PFSK-1 (cell line): ENCODE results near the gene LIPC.

Experiments
- FOXP2 ChIP-seq: optimal IDR thresholded peaks from 2 replicates; pipeline ENCODE3; 2011; ENCODE audit warnings: borderline replicate concordance, control low read depth, inconsistent platforms; ENCODE audit not compliant: insufficient read depth; ENCODE audit errors: extremely low read length, extremely low read depth
- POLR2AphosphoS5 ChIP-seq: IDR thresholded peaks from 2 replicates; pipeline ENCODE4 v1.6.1; 2012; ENCODE audit warnings: low read depth, mild to moderate bottlenecking, control low read depth, low read length, moderate library complexity
- REST ChIP-seq, 2 experiments: IDR thresholded peaks; 2 replicates each; pipeline versions ENCODE4 v1.6.1 to v1.8.0; 2011 to 2012; ENCODE audit warnings: low read depth in 2 of 2, low read length in 2 of 2, control low read depth in 1 of 2, inconsistent platforms in 1 of 2, mild to moderate bottlenecking in 1 of 2, moderate library complexity in 1 of 2; ENCODE audit not compliant: insufficient read depth in 1 of 2
- SIN3A ChIP-seq: IDR thresholded peaks from 2 replicates; pipeline ENCODE4 v1.6.1; 2012; ENCODE audit warnings: mild to moderate bottlenecking, low read length, moderate library complexity, borderline replicate concordance; ENCODE audit not compliant: insufficient read depth
- TAF1 ChIP-seq: IDR thresholded peaks from 2 replicates; pipeline ENCODE4 v1.6.1; 2012; ENCODE audit warnings: low read length, control low read depth, borderline replicate concordance; ENCODE audit not compliant: insufficient read depth

GRCh38 chr15:58568157-58568571 is 136.4 kb downstream of the LIPC start:
- TF ChIP-seq TAF1 (no peak), FOXP2 (no peak), REST (IDR thresholded peaks at IDR 0.05; ENCODE audit: insufficient read depth in 1 of 2, low read depth in 2 of 2, low read length in 2 of 2) (no peak), SIN3A (no peak), POLR2AphosphoS5 (no peak)
